Measurements from ENCODE around the gene GNG8.

GRCh38 chr19:46639358-46640182 is 3.6 kb upstream of the GNG8 start:
- TF ChIP-seq GATA3 (IDR thresholded peaks at IDR 0.05; ENCODE audit: low read depth, low read length) (no peak), GATA2 (IDR thresholded peaks at IDR 0.05; ENCODE audit: low read depth, low read length) (peak; percentile 63)

All from SH-SY5Y (cell line).